Stimulated activated CD4-positive, alpha-beta T cell treated with anti-CD3 and anti-CD28 coated beads, Interleukin-15, amount 100 ng/mL, for 1 hour (primary cell): ENCODE data around the gene FBXO47.
"Not testable (repeated sequence)": the region's sequence is repeated elsewhere in the genome, so short reads cannot be mapped to it uniquely, and the experiment has no call there.

Experiments used
- DNase-seq, 2 donors: peaks; one replicate each; pipeline ENCODE4 v3.0.0-alpha.2; 2020; ENCODE audit warnings: low read depth in 1 of 2, low spot score in 1 of 2

FBXO47 gene

GRCh38 chr17:38922538-38923297 is 44.5 kb downstream of the FBXO47 start:
- no peak for DNase-seq

- no peak for DNase-seq
Observed at GRCh38 chr17:38921756-38922411, 45.3 kb downstream of the FBXO47 start.

GRCh38 chr17:38920374-38921291 is 46.6 kb downstream of the FBXO47 start:
- DNase-seq: no peak

- no peak for DNase-seq
Observed at GRCh38 chr17:38919316-38920078, 47.7 kb downstream of the FBXO47 start.

- DNase-seq: no peak
Observed at GRCh38 chr17:38918916-38919315, 48.3 kb downstream of the FBXO47 start.

- no peak for DNase-seq
Observed at GRCh38 chr17:38918129-38918913, 48.9 kb downstream of the FBXO47 start.

- DNase-seq: no peak
Observed at GRCh38 chr17:38917259-38917658, 49.9 kb downstream of the FBXO47 start.

GRCh38 chr17:38916771-38917170 is 50.4 kb downstream of the FBXO47 start:
- DNase-seq: no peak

GRCh38 chr17:38915639-38915995 is 51.6 kb downstream of the FBXO47 start:
- DNase-seq: no peak

GRCh38 chr17:38914741-38915638 is 52.2 kb downstream of the FBXO47 start:
- DNase-seq: no peak

- DNase-seq: no peak
Observed at GRCh38 chr17:38912221-38912813, 54.9 kb downstream of the FBXO47 start.

GRCh38 chr17:38911731-38912081 is 55.5 kb downstream of the FBXO47 start:
- not testable (repeated sequence) for DNase-seq

GRCh38 chr17:38911081-38911730 is 56.0 kb downstream of the FBXO47 start:
- no peak for DNase-seq

GRCh38 chr17:38910325-38910724 is 56.9 kb downstream of the FBXO47 start:
- no peak for DNase-seq

- no peak for DNase-seq
Observed at GRCh38 chr17:38908676-38909181, 58.5 kb downstream of the FBXO47 start.

- DNase-seq: no peak
Observed at GRCh38 chr17:38907930-38908675, 59.1 kb downstream of the FBXO47 start.

GRCh38 chr17:38906460-38907228 is 60.6 kb downstream of the FBXO47 start:
- no peak for DNase-seq
